Kidney epithelial cell (primary cell): Measurements from ENCODE around the gene PPL. TPM values are rescaled to one million over a fixed set of nuclear protein-coding genes. Genes with fewer than 3 reads are reported as not detected.

ENCODE experiments used
- DNase-seq: peaks from one replicate; pipeline ENCODE4 v3.0.0-alpha.2; 2010; ENCODE audit warnings: low read depth
- H3K27me3 ChIP-seq: 2 replicates; pipeline ENCODE4 v1.6.0; 2011; ENCODE audit warnings: low read length; ENCODE audit not compliant: control insufficient read depth, insufficient read depth
- H3K36me3 ChIP-seq: 2 replicates; pipeline ENCODE4 v1.5.1; 2011; ENCODE audit warnings: low read length; ENCODE audit not compliant: control insufficient read depth, insufficient read depth
- H3K4me3 ChIP-seq: 2 replicates; pipeline ENCODE4 v1.5.1; 2011; ENCODE audit warnings: low read depth, mild to moderate bottlenecking, control low read depth, low read length
- CTCF ChIP-seq: IDR thresholded peaks from 2 replicates; pipeline ENCODE4 v1.5.1; 2011; ENCODE audit warnings: mild to moderate bottlenecking, moderate library complexity, low read length, control low read depth, inconsistent platforms; ENCODE audit not compliant: insufficient read depth, poor library complexity, severe bottlenecking
- total RNA-seq: library from RNA; depleted of rRNA; stranded (reverse); fragments of >200 nt; gene quantifications from 2 replicates; pipeline ENCODE4 v1.2.3, GENCODE V29; 2015

Gene PPL
- total RNA-seq, 1 donor from 2014 or later, result 26.5 TPM

GRCh38 chr16:4837733-4838501 is 99.0 kb downstream of the PPL start:
- Histone ChIP-seq H3K4me3 (no peak overlapping the region), H3K27me3 (no peaks in the 10 kb centered on the region), H3K36me3 (no peaks in the 10 kb centered on the region)
- DNase-seq, result no peak
- no peak for TF ChIP-seq CTCF

- Histone ChIP-seq H3K4me3 (no peak overlapping the region), H3K36me3 (no peaks in the 10 kb centered on the region), H3K27me3 (no peaks in the 10 kb centered on the region)
- no peak for DNase-seq
- no peak for TF ChIP-seq CTCF
Measured at GRCh38 chr16:4836727-4837126, 100.2 kb downstream of the PPL start.

GRCh38 chr16:4833584-4833983 is 103.4 kb downstream of the PPL start:
- no peaks in the 10 kb centered on the region for H3K27me3 ChIP-seq
- no peaks in the 10 kb centered on the region for H3K36me3 ChIP-seq
- TF ChIP-seq CTCF, result no peak
- DNase-seq, result no peak
- no peak overlapping the region for H3K4me3 ChIP-seq

GRCh38 chr16:4832698-4833343 is 104.1 kb downstream of the PPL start:
- TF ChIP-seq CTCF, result no peak
- no peak for DNase-seq
- no peaks in the 10 kb centered on the region for H3K27me3 ChIP-seq
- H3K4me3 ChIP-seq, result no peak overlapping the region
- H3K36me3 ChIP-seq, result no peaks in the 10 kb centered on the region

Other genes starting within 250 kb of the PPL start
- gene NUDT16L1, start 243.6 kb downstream of the PPL start, total RNA-seq, result 19.1 and 36.1 TPM in 2 replicates
- 22.0 and 28.6 TPM in 2 replicates for gene ANKS3, start 202.9 kb downstream of the PPL start, total RNA-seq
- gene DNAAF8, start 202.6 kb downstream of the PPL start, total RNA-seq, result 0.62 and 1.8 TPM in 2 replicates
- gene ZNF500, start 170.0 kb downstream of the PPL start, total RNA-seq, result 5.8 and 10.5 TPM in 2 replicates
- not detected in 2 replicates for gene SEPTIN12, start 148.8 kb downstream of the PPL start, total RNA-seq
- gene SMIM22, start 141.8 kb downstream of the PPL start, total RNA-seq, result 37.0 TPM in 1 of 2 replicates, not detected in the other
- gene ROGDI, start 134.5 kb downstream of the PPL start, total RNA-seq, result 24.3 and 25.9 TPM in 2 replicates
- gene GLYR1, start 89.9 kb downstream of the PPL start, total RNA-seq, result 42.7 and 57.5 TPM in 2 replicates
- gene UBN1, start 89.7 kb downstream of the PPL start, total RNA-seq, result 33.3 and 40.8 TPM in 2 replicates
- not detected in 2 replicates for gene SEC14L5, start 21.2 kb upstream of the PPL start, total RNA-seq
- gene NAGPA, start 96.8 kb upstream of the PPL start, total RNA-seq, result 40.0 and 59.9 TPM in 2 replicates
- 1.0 TPM in 1 of 2 replicates, not detected in the other for gene C16orf89, start 128.8 kb upstream of the PPL start, total RNA-seq
- gene ALG1, start 134.7 kb upstream of the PPL start, total RNA-seq, result 33.0 and 33.5 TPM in 2 replicates
- 7.8 and 16.8 TPM in 2 replicates for gene EEF2KMT, start 160.6 kb upstream of the PPL start, total RNA-seq